CD4-positive, alpha-beta T cell (primary cell): ENCODE data around the gene DPYSL4. TPM values are rescaled to one million over a fixed set of nuclear protein-coding genes. Genes with fewer than 3 reads are reported as not detected.

Experiments used
- ATAC-seq: fragments of 200-7000 bp; cut with Tn5 transposase; one replicate; pipeline ENCODE4 v1.10.0; 2022; ENCODE audit warnings: mild to moderate bottlenecking; ENCODE audit not compliant: poor library complexity
- CTCF ChIA-PET: fragments of 350-600 bp; sonication (Branson Sonifier 250); formaldehyde crosslinking; loops from one replicate; lab custom pipeline; 2021; ENCODE audit warnings: antibody characterized with exemption, inconsistent platforms; lab: Charles Lee
- POLR2A ChIA-PET: fragments of 350-600 bp; sonication (Branson Sonifier 250); formaldehyde crosslinking; loops from one replicate; lab custom pipeline; 2021; ENCODE audit warnings: antibody characterized with exemption, inconsistent platforms; lab: Charles Lee
- DNase-seq, 14 experiments: peaks; one replicate each; pipeline ENCODE4 v3.0.0-alpha.2; 2013 to 2020; ENCODE audit warnings: mixed read lengths in 2 of 14
- H3K27ac ChIP-seq, 2 donors: one replicate each; pipeline versions ENCODE4 v1.5.1 to v1.7.0; 2013; ENCODE audit warnings: low read length in 2 of 2, low read depth in 1 of 2, mild to moderate bottlenecking in 1 of 2
- H3K27me3 ChIP-seq, 2 experiments: 1 replicate in 1 of 2; 2 replicates in 1 of 2; pipeline versions ENCODE4 v1.6.1 to v1.7.0; 2013; ENCODE audit warnings: low read length in 2 of 2, control low read depth in 1 of 2, mild to moderate bottlenecking in 1 of 2, moderate library complexity in 1 of 2; ENCODE audit not compliant: insufficient read depth in 2 of 2, control insufficient read depth in 1 of 2
- H3K36me3 ChIP-seq: one replicate; pipeline ENCODE4 v1.6.1; 2013; ENCODE audit warnings: low read length, control low read depth; ENCODE audit not compliant: insufficient read depth
- H3K4me1 ChIP-seq: one replicate; pipeline ENCODE4 v1.6.1; 2013; ENCODE audit warnings: low read length, control low read depth; ENCODE audit not compliant: insufficient read depth
- H3K4me3 ChIP-seq: one replicate; pipeline ENCODE4 v1.5.1; 2013; ENCODE audit warnings: mild to moderate bottlenecking, low read length, moderate library complexity
- H3K9me3 ChIP-seq, 2 experiments: 1 replicate in 1 of 2; 2 replicates in 1 of 2; pipeline versions ENCODE4 v1.6.1 to v1.7.0; 2013; ENCODE audit warnings: low read length in 2 of 2, mild to moderate bottlenecking in 2 of 2, control low read depth in 1 of 2, moderate library complexity in 1 of 2; ENCODE audit not compliant: control insufficient read depth in 1 of 2, insufficient read depth in 1 of 2
- H3K27ac Mint-ChIP-seq: one replicate; pipeline ENCODE4 v1.8.0; 2020; ENCODE audit warnings: mixed read lengths
- H3K27me3 Mint-ChIP-seq: one replicate; pipeline ENCODE4 v1.8.0; 2021; ENCODE audit warnings: mixed read lengths
- H3K36me3 Mint-ChIP-seq: one replicate; pipeline ENCODE4 v1.8.0; 2021; ENCODE audit warnings: low read depth, mixed read lengths
- H3K4me1 Mint-ChIP-seq: one replicate; pipeline ENCODE4 v1.8.0; 2021; ENCODE audit warnings: low read depth, mixed read lengths
- H3K4me3 Mint-ChIP-seq: one replicate; pipeline ENCODE4 v1.8.0; 2020; ENCODE audit warnings: mild to moderate bottlenecking, mixed read lengths
- H3K9me3 Mint-ChIP-seq: one replicate; pipeline ENCODE4 v1.8.0; 2020; ENCODE audit warnings: mixed read lengths
- intact Hi-C, 2 experiments: fragments of 100-400 bp; cut with DNase I in 1 of 2; cut with micrococcal nuclease in 1 of 2; formaldehyde crosslinking; loops; one replicate each; pipeline versions ENCODE4 v1.15.1 to v1.9.0; 2023 to 2025; cut with DNase I, micrococcal nuclease
- total RNA-seq, 174 experiments: library from RNA in 2 of 174; stranded (reverse) in 2 of 174; gene quantifications; one replicate each; pipeline ENCODE4 v1.2.3 and lab custom pipeline; 2021 to 2026
- TF ChIP-seq, protein P1 (sequence below): fragments of 200-600 bp; IDR thresholded peaks from one replicate; pipeline ENCODE4 v1.8.0; 2022; ENCODE audit warnings: antibody characterized with exemption, mild to moderate bottlenecking

The DPYSL4 gene
- total RNA-seq, 2 experiments from 2014 or later = 0.64 to 0.96 TPM

DNA sequence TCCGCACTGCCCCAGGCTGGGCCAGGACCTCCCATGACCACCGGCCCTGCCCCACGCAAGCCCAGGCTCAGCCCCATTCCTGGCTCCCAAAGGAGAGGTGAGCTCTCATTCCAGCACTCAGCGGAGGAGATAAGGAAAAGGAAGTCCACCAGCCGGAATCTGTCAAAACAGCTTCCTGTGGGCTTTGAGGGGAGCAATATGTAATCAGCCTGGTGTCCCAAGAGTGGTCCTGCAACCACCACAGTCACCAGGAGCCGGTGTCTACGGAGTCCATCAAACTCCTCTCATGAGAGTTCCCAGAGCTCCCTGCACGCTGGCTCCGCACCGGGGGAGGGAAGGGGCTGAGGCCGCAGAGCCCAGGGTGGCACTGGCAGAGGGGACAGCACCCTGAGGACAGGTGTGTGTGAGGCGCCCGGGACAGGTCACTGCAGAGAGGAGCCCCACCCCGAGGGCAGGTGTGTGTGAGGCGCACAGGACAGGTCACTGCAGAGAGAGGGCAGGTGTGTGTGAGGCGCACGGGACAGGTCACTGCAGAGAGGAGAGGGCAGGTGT is 63.2 kb downstream of the DPYSL4 start:
- TF ChIP-seq, protein P1, sequence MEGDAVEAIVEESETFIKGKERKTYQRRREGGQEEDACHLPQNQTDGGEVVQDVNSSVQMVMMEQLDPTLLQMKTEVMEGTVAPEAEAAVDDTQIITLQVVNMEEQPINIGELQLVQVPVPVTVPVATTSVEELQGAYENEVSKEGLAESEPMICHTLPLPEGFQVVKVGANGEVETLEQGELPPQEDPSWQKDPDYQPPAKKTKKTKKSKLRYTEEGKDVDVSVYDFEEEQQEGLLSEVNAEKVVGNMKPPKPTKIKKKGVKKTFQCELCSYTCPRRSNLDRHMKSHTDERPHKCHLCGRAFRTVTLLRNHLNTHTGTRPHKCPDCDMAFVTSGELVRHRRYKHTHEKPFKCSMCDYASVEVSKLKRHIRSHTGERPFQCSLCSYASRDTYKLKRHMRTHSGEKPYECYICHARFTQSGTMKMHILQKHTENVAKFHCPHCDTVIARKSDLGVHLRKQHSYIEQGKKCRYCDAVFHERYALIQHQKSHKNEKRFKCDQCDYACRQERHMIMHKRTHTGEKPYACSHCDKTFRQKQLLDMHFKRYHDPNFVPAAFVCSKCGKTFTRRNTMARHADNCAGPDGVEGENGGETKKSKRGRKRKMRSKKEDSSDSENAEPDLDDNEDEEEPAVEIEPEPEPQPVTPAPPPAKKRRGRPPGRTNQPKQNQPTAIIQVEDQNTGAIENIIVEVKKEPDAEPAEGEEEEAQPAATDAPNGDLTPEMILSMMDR = no peak
- ChIA-PET CTCF (no interaction called here), POLR2A (no interaction called here)
- intact Hi-C loops = no loop called here
- no peak overlapping the region for H3K27ac Mint-ChIP-seq
- H3K36me3 ChIP-seq = no peaks in the 10 kb centered on the region
- H3K4me3 ChIP-seq = no peak overlapping the region
- H3K27me3 Mint-ChIP-seq = no peaks in the 10 kb centered on the region
- H3K27me3 ChIP-seq = no peaks in the 10 kb centered on the region
- DNase-seq = no peak
- H3K9me3 Mint-ChIP-seq = no peaks in the 10 kb centered on the region
- H3K4me3 Mint-ChIP-seq = no peak overlapping the region
- H3K4me1 ChIP-seq = peaks cover 8% of the 10 kb centered on the region
- no peaks in the 10 kb centered on the region for H3K9me3 ChIP-seq
- H3K4me1 Mint-ChIP-seq = peaks cover 3% of the 10 kb centered on the region
- ATAC-seq = no peak
- no peaks in the 10 kb centered on the region for H3K36me3 Mint-ChIP-seq
- no peak overlapping the region for H3K27ac ChIP-seq

DNA sequence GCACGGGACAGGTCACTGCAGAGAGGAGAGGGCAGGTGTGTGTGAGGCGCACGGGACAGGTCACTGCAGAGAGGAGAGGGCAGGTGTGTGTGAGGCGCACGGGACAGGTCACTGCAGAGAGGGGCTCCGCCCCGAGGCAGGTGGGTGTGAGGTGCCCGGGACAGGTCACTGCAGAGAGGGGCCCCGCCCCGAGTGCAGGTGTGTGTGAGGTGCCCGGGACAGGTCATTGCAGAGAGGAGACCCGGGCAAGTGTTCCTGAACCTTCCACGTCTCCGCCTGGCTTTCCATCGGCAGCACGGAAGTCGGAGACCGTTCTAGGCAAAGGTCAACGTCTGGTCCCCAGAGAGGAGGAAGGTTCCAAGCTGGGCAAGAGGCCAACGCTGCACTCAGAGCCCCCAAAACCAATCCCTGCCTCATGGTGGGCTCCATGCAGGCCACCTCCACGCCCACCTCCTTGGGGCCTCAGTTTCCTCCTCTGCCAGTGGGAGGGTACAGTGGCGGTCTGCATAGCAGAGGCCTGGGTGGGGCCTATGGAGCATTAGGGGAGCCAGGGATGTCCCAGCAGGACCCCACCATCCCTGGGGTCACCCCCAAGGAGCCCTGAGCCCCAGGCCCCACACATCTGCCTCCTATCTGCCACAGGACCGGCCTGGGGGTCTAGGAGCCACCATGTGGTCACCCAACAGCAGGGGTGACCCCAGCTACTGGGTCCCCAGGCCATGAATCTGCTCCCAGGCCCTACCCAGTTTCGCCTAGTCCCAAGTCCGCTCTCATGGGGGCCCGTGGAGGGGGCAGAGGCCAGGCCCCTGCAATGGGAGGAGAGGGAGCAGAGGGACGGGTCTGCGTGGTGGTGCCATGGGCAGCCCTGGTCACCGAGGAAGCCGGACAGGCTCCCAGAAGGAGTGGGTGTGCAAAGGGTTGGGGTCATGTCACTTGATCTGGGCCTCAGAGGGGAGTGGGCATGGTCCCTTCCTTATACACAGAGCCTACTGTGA is 64.0 kb downstream of the DPYSL4 start:
- Mint-ChIP-seq H3K4me3 (no peak overlapping the region), H3K9me3 (no peaks in the 10 kb centered on the region), H3K27me3 (no peaks in the 10 kb centered on the region), H3K27ac (no peak overlapping the region), H3K36me3 (no peaks in the 10 kb centered on the region), H3K4me1 (peaks cover 9% of the 10 kb centered on the region)
- TF ChIP-seq, protein P1 = no peak
- DNase-seq = no peak
- Histone ChIP-seq H3K36me3 (no peaks in the 10 kb centered on the region), H3K27ac (no peak overlapping the region), H3K9me3 (no peaks in the 10 kb centered on the region), H3K4me1 (peaks cover 17% of the 10 kb centered on the region), H3K27me3 (no peaks in the 10 kb centered on the region), H3K4me3 (no peak overlapping the region)
- intact Hi-C loops = no loop called here
- POLR2A ChIA-PET = no interaction called here
- no peak for ATAC-seq
- CTCF ChIA-PET = no interaction called here

DNA sequence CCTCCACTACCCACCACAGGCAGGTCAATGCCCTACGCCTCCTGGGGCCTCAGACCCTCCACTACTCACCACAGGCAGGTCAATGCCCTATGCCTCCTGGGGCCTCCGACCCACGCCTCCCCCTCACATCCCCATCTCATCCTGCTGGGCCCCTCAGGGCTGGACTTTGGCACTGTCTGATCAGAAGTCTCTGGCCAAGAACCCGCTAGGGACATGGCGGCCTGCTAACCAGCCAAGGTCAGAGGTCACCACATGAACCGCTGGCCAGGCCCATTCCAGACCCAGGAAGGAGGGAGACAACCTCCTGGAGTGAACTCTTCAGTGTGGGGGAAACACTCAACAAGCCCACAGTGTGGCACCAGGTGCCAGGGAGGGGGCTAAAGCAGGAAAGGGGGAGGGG is 65.2 kb downstream of the DPYSL4 start:
- Mint-ChIP-seq H3K4me3 (no peak overlapping the region), H3K27me3 (no peaks in the 10 kb centered on the region), H3K4me1 (peaks cover 9% of the 10 kb centered on the region), H3K9me3 (no peaks in the 10 kb centered on the region), H3K36me3 (no peaks in the 10 kb centered on the region), H3K27ac (no peak overlapping the region)
- DNase-seq (no peak), ATAC-seq (no peak)
- CTCF ChIA-PET = no interaction called here
- intact Hi-C loops = no loop called here
- TF ChIP-seq, protein P1 = no peak
- Histone ChIP-seq H3K4me1 (peaks cover 28% of the 10 kb centered on the region), H3K27me3 (no peaks in the 10 kb centered on the region), H3K36me3 (no peaks in the 10 kb centered on the region), H3K9me3 (no peaks in the 10 kb centered on the region), H3K27ac (no peak overlapping the region), H3K4me3 (no peak overlapping the region)
- POLR2A ChIA-PET = no interaction called here
